ENCODE results near the gene ATP10B.

Gene ATP10B

GRCh38 chr5:160548949-160549645, 302.9 kb downstream of the ATP10B start:
- Histone ChIP-seq H3K36me3 (ENCODE audit: low read length) (no peaks in the 10 kb centered on the region), H2AFZ (ENCODE audit: low read depth, low read length, severe bottlenecking) (no peak overlapping the region), H3K9me3 (ENCODE audit: insufficient read depth, low read length) (no peaks in the 10 kb centered on the region), H3F3A (ENCODE audit: insufficient read depth) (no peaks in the 10 kb centered on the region), H3K9ac (ENCODE audit: low read length) (no peak overlapping the region), H3K27me3 (ENCODE audit: low read length) (no peaks in the 10 kb centered on the region), H3K9me2 (replicated peaks; ENCODE audit: insufficient read depth, low read length) (no peaks in the 10 kb centered on the region), H3K4me3 (ENCODE audit: insufficient read depth, low read length, poor library complexity, severe bottlenecking) (no peak overlapping the region), H3K27ac (ENCODE audit: low read depth, low read length) (no peak overlapping the region), H3K79me2 (ENCODE audit: insufficient read depth, low read length) (no peaks in the 10 kb centered on the region), H3K4me2 (ENCODE audit: low read depth, low read length, poor library complexity, severe bottlenecking) (no peak overlapping the region), H4K20me1 (ENCODE audit: low read depth, low read length) (no peaks in the 10 kb centered on the region)
- no peak for TF ChIP-seq CTCF (IDR thresholded peaks at IDR 0.05; ENCODE audit: insufficient read depth, low read length, poor library complexity, severe bottlenecking)
- no peak for TF ChIP-seq EZH2phosphoT487 (conservative IDR thresholded peaks at IDR 0.05; ENCODE audit: low read length)

GRCh38 chr5:160547872-160548271, 304.1 kb downstream of the ATP10B start:
- Histone ChIP-seq H3F3A (ENCODE audit: insufficient read depth) (no peaks in the 10 kb centered on the region), H3K4me3 (ENCODE audit: insufficient read depth, low read length, poor library complexity, severe bottlenecking) (no peak overlapping the region), H3K27ac (ENCODE audit: low read depth, low read length) (no peak overlapping the region), H3K27me3 (ENCODE audit: low read length) (no peaks in the 10 kb centered on the region), H2AFZ (ENCODE audit: low read depth, low read length, severe bottlenecking) (no peak overlapping the region), H3K36me3 (ENCODE audit: low read length) (no peaks in the 10 kb centered on the region), H3K9me2 (replicated peaks; ENCODE audit: insufficient read depth, low read length) (no peaks in the 10 kb centered on the region), H3K9ac (ENCODE audit: low read length) (no peak overlapping the region), H3K9me3 (ENCODE audit: insufficient read depth, low read length) (no peaks in the 10 kb centered on the region), H3K4me2 (ENCODE audit: low read depth, low read length, poor library complexity, severe bottlenecking) (no peak overlapping the region), H3K79me2 (ENCODE audit: insufficient read depth, low read length) (no peaks in the 10 kb centered on the region), H4K20me1 (ENCODE audit: low read depth, low read length) (no peaks in the 10 kb centered on the region)
- TF ChIP-seq EZH2phosphoT487 (conservative IDR thresholded peaks at IDR 0.05; ENCODE audit: low read length) = no peak
- TF ChIP-seq CTCF (IDR thresholded peaks at IDR 0.05; ENCODE audit: insufficient read depth, low read length, poor library complexity, severe bottlenecking) = no peak

- Histone ChIP-seq H3K79me2 (ENCODE audit: insufficient read depth, low read length) (no peaks in the 10 kb centered on the region), H3K9me2 (replicated peaks; ENCODE audit: insufficient read depth, low read length) (no peaks in the 10 kb centered on the region), H3K36me3 (ENCODE audit: low read length) (no peaks in the 10 kb centered on the region), H3K27me3 (ENCODE audit: low read length) (no peaks in the 10 kb centered on the region), H3F3A (ENCODE audit: insufficient read depth) (no peaks in the 10 kb centered on the region), H3K27ac (ENCODE audit: low read depth, low read length) (no peak overlapping the region), H3K9me3 (ENCODE audit: insufficient read depth, low read length) (no peaks in the 10 kb centered on the region), H3K4me2 (ENCODE audit: low read depth, low read length, poor library complexity, severe bottlenecking) (no peak overlapping the region), H4K20me1 (ENCODE audit: low read depth, low read length) (no peaks in the 10 kb centered on the region), H3K4me3 (ENCODE audit: insufficient read depth, low read length, poor library complexity, severe bottlenecking) (no peak overlapping the region), H3K9ac (ENCODE audit: low read length) (no peak overlapping the region), H2AFZ (ENCODE audit: low read depth, low read length, severe bottlenecking) (no peak overlapping the region)
- TF ChIP-seq CTCF (IDR thresholded peaks at IDR 0.05; ENCODE audit: insufficient read depth, low read length, poor library complexity, severe bottlenecking) = no peak
Observed at GRCh38 chr5:160547061-160547460, 304.9 kb downstream of the ATP10B start.
